Endodermal cell (in vitro differentiated cells): Measurements from ENCODE around the gene COL18A1. TPM values are rescaled to one million over a fixed set of nuclear protein-coding genes. Genes with fewer than 3 reads are reported as not detected.

Source experiments
- DNase-seq: peaks from one replicate; pipeline ENCODE4 v3.0.0-alpha.2; 2017
- H3K27ac ChIP-seq: 2 replicates; pipeline ENCODE4 v1.5.1; 2013; ENCODE audit warnings: mild to moderate bottlenecking, low read depth, low read length, moderate library complexity
- H3K27me3 ChIP-seq: 2 replicates; pipeline ENCODE4 v1.6.1; 2013; ENCODE audit warnings: mild to moderate bottlenecking, low read length, moderate library complexity; ENCODE audit not compliant: insufficient read depth, control insufficient read depth, poor library complexity, severe bottlenecking
- H3K36me3 ChIP-seq: 2 replicates; pipeline ENCODE4 v1.7.0; 2013; ENCODE audit warnings: mild to moderate bottlenecking, low read length, moderate library complexity; ENCODE audit not compliant: control insufficient read depth, insufficient read depth
- H3K4me1 ChIP-seq: one replicate; pipeline ENCODE4 v1.7.0; 2013; ENCODE audit warnings: low read length; ENCODE audit not compliant: control insufficient read depth, insufficient read depth
- H3K4me3 ChIP-seq: 2 replicates; pipeline ENCODE4 v1.5.1; 2013; ENCODE audit warnings: mild to moderate bottlenecking, low read length, moderate library complexity
- H3K9ac ChIP-seq: 2 replicates; pipeline ENCODE4 v1.6.1; 2013; ENCODE audit warnings: mild to moderate bottlenecking, low read length, moderate library complexity; ENCODE audit not compliant: poor library complexity, severe bottlenecking; ENCODE audit errors: extremely low read depth
- H3K9me3 ChIP-seq: 2 replicates; pipeline ENCODE4 v1.6.1; 2013; ENCODE audit warnings: mild to moderate bottlenecking, low read length, moderate library complexity; ENCODE audit not compliant: control insufficient read depth
- H3K27ac Mint-ChIP-seq: 2 replicates; pipeline ENCODE4 v1.8.0; 2020; ENCODE audit warnings: mixed read lengths
- H3K27me3 Mint-ChIP-seq: 2 replicates; pipeline ENCODE4 v1.8.0; 2021; ENCODE audit warnings: mild to moderate bottlenecking, mixed read lengths; ENCODE audit not compliant: insufficient read depth
- H3K36me3 Mint-ChIP-seq: 2 replicates; pipeline ENCODE4 v1.8.0; 2020; ENCODE audit warnings: low read depth, mixed read lengths
- H3K4me1 Mint-ChIP-seq: 2 replicates; pipeline ENCODE4 v1.8.0; 2020; ENCODE audit warnings: mixed read lengths
- H3K4me3 Mint-ChIP-seq: 2 replicates; pipeline ENCODE4 v1.8.0; 2020; ENCODE audit warnings: mild to moderate bottlenecking, moderate library complexity, mixed read lengths
- H3K9me3 Mint-ChIP-seq: 2 replicates; pipeline ENCODE4 v1.8.0; 2020; ENCODE audit warnings: mild to moderate bottlenecking, mixed read lengths
- WGBS, 2 experiments: methylation state at CpG; one replicate each; pipeline versions ENCODE4 v1.1.5 to v1.1.7; 2013; ENCODE audit warnings: missing lambda C conversion rate in 2 of 2, mixed read lengths in 1 of 2; ENCODE audit not compliant: insufficient coverage in 1 of 2, insufficient read length in 1 of 2; 5-methylcytosine and 5-hydroxymethylcytosine counted together
- total RNA-seq, 2 donors: library from RNA; stranded (reverse); fragmentation: NEBNext Ultra II Directional in 1 of 2; extraction: Animal tissue kit (Norgen Biotek cat#: 25700) in 1 of 2; gene quantifications; 2 replicates in 1 of 2; 3 replicates in 1 of 2; pipeline ENCODE4 v1.2.1, GENCODE V29; 2021
- TF ChIP-seq, protein P1 (sequence below): fragments of 200-600 bp; sonication (generic); conservative IDR thresholded peaks from 2 replicates; pipeline ENCODE4 v1.5.0; 2021; ENCODE audit warnings: antibody characterized with exemption, mild to moderate bottlenecking

COL18A1 gene
- total RNA-seq, 2 donors from 2014 or later = 332 to 398 TPM

DNA sequence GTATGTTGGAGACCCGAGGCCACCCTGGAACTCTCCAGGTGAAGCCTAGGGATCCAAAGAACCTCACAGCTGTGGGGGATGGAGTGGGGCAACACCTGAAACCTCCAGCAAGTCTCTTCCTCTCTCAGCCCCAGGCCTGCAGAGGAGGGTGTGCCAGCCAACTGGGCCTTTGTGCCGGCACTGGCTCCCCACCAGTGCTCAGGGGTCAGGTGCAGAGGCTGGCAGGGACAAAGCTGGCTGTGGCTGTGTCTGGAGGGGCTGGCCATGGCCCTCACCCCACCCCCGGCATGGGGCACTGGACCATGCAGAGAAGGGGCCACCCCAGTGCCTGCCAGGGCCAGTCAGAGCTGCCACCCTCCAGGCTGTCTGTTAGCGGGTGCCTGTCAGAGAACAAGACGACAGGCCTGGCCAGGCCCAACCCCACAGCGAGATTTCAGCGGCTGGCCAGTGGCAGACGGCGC is 3.9 kb downstream of the COL18A1 start:
- WGBS, 2 experiments = 80 to 81% methylated on average over 7 to 9 of the region's 9 CpGs
- Mint-ChIP-seq H3K36me3 (peaks cover 26% of the 10 kb centered on the region), H3K27ac (no peak overlapping the region), H3K4me3 (no peak overlapping the region), H3K9me3 (no peaks in the 10 kb centered on the region), H3K4me1 (peaks cover 56% of the 10 kb centered on the region), H3K27me3 (peaks cover 3% of the 10 kb centered on the region)
- DNase-seq = peak; percentile 52
- Histone ChIP-seq H3K4me1 (peaks cover 17% of the 10 kb centered on the region), H3K27me3 (no peaks in the 10 kb centered on the region), H3K27ac (peak overlapping the region; percentile 40), H3K9me3 (no peaks in the 10 kb centered on the region), H3K9ac (no peak overlapping the region), H3K36me3 (peaks cover 37% of the 10 kb centered on the region), H3K4me3 (no peak overlapping the region)
- TF ChIP-seq, protein P1, sequence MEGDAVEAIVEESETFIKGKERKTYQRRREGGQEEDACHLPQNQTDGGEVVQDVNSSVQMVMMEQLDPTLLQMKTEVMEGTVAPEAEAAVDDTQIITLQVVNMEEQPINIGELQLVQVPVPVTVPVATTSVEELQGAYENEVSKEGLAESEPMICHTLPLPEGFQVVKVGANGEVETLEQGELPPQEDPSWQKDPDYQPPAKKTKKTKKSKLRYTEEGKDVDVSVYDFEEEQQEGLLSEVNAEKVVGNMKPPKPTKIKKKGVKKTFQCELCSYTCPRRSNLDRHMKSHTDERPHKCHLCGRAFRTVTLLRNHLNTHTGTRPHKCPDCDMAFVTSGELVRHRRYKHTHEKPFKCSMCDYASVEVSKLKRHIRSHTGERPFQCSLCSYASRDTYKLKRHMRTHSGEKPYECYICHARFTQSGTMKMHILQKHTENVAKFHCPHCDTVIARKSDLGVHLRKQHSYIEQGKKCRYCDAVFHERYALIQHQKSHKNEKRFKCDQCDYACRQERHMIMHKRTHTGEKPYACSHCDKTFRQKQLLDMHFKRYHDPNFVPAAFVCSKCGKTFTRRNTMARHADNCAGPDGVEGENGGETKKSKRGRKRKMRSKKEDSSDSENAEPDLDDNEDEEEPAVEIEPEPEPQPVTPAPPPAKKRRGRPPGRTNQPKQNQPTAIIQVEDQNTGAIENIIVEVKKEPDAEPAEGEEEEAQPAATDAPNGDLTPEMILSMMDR = no peak

DNA sequence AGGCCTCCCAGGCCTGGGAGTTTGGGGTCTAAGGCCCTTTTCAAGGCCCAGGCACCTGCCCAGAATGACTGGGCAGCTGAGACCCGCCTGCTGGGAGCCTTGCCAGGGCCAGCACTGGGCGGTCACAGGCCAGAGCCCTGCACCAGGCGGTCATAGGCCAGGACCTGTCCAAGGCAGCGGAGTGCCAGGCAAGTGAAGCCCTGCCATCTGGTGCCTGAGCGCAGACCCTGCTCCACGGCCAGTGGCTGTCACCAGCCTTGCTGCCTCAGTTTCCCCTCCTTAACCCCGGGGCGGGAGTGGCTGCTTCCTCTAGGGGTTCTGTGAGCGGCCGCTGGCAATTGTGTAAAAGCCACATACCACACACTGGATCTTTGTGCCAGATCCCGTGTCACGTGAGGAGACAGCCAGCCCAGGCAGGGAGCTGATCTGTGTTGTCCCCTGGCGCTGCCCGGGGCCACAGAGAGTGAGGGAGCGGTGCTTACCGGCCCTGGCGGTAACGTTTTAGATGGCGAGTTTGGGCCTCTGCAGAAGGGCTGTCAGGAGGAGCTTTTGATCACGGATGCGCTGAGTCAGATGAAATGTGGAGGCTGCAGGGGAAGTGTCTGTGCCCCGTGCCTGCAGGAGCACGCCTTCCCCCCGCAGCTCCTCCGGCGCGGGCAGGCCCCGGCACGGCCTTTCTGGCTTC is 4.6 kb downstream of the COL18A1 start:
- 94 to 95% methylated on average over 24 to 29 of the region's 29 CpGs for WGBS, 2 experiments
- Histone ChIP-seq H3K27ac (peak overlapping the region; percentile 77), H3K36me3 (peaks cover 44% of the 10 kb centered on the region), H3K4me1 (peaks cover 17% of the 10 kb centered on the region), H3K4me3 (no peak overlapping the region), H3K9me3 (no peaks in the 10 kb centered on the region), H3K9ac (no peak overlapping the region), H3K27me3 (no peaks in the 10 kb centered on the region)
- Mint-ChIP-seq H3K27me3 (no peaks in the 10 kb centered on the region), H3K4me1 (peaks cover 52% of the 10 kb centered on the region), H3K27ac (no peak overlapping the region), H3K9me3 (no peaks in the 10 kb centered on the region), H3K4me3 (no peak overlapping the region), H3K36me3 (peaks cover 29% of the 10 kb centered on the region)
- TF ChIP-seq, protein P1 = no peak
- peak; percentile 49 for DNase-seq

DNA sequence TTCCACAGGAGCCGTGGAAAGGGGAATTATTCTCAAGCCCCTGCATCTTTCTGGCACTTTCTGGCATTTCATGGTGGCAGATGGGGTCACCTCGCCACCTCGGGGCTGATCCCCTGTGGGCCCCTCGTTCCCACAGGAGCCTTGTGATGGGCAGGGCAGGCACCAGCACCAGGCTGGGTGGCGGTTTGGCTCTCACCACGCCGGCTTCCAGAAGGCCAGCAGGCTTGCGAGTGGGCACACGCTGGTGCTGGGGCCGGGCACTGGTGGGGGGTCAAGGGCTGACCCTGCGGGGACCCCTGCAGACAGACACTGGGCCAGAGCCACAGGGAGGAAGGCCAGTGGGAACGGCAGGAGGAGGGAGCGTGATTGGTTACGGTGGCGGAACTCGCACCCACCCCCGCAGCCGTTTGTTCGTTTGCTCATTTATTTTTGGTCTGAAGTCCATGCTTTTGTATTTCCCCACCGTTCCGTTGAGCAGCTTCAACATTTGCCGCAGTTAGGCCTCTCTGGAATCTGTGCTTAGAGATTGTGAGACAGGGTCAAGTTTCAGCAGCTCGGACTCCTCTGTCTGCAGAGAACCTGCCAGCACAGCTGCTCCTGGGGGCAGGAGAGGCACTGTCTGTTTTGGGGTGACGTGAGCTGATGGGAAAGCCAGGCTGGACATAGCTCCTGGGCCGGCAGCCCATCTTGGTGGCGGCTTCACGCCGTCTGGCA is 5.3 kb downstream of the COL18A1 start:
- no peaks in the 10 kb centered on the region for H3K9me3 Mint-ChIP-seq
- Histone ChIP-seq H3K4me3 (no peak overlapping the region), H3K27me3 (no peaks in the 10 kb centered on the region), H3K4me1 (peaks cover 17% of the 10 kb centered on the region), H3K36me3 (peaks cover 49% of the 10 kb centered on the region), H3K9ac (no peak overlapping the region), H3K9me3 (no peaks in the 10 kb centered on the region), H3K27ac (peak overlapping the region; percentile 77)
- TF ChIP-seq, protein P1 = no peak
- peak; percentile 45 for DNase-seq
- WGBS, 2 experiments = 87 to 90% methylated on average over 24 to 28 of the region's 28 CpGs
- H3K4me3 Mint-ChIP-seq = peak overlapping the region; percentile 4
- peaks cover 54% of the 10 kb centered on the region for H3K4me1 Mint-ChIP-seq
- H3K36me3 Mint-ChIP-seq = peaks cover 35% of the 10 kb centered on the region
- peak overlapping the region; percentile 74 for H3K27ac Mint-ChIP-seq
- H3K27me3 Mint-ChIP-seq = no peaks in the 10 kb centered on the region
